ENCODE results near the gene PTAFR.
A peak's percentile ranks its signal among the peaks of the same experiment; 100 is the strongest.

Gene PTAFR, protein sequence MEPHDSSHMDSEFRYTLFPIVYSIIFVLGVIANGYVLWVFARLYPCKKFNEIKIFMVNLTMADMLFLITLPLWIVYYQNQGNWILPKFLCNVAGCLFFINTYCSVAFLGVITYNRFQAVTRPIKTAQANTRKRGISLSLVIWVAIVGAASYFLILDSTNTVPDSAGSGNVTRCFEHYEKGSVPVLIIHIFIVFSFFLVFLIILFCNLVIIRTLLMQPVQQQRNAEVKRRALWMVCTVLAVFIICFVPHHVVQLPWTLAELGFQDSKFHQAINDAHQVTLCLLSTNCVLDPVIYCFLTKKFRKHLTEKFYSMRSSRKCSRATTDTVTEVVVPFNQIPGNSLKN

DNA sequence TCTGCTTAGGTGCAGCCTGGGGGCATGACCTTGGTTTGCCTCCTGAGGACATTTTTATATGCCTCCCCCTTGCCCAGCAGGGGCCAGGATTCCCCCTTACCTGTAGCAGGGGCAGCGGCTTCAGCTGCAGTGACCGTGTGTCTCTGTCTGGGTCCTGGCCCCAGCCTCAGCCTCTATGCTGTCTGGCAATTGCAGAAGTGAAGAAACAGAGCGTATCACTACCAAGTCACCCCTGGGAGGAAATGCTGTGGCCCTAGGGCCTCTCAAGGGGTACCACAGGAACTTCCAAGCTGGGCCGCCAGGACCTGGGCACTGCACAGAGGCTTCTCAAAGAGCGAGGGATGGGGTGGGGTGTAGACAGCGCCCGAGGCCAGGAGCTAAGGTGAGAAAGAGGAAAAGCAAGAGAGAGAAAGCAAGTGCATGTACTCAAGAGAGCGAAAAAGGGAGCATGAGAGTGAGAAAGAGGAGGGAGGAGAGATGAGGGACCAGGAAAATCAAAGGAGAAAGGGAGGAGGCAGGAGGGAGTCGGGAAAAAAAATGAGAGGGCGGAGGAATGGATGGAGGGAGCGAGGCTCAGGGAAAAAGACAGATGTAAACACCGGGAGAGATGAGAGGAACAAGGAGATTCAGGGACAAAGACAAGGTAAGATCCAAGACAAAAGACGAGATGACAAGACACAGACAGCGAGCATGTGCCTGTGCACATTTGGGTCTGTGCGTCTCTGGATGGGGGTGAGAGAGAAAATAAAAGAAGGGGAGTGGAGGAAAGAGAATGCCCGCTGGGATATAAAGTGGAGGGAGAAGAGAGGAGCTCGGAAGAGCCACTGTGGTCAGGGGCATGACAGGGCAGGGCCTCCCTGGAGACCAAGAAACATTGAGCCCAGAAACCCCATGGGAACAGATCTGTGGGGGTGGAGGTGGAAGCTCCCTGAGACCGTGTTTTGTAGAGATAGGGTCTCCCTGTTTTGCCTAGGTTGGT lies at the start of gene PTAFR:
Gene PTAFR (minus strand): TSS at position 199 of the 979 bp plus-strand sequence. CDS start 25,669 bp downstream, outside the sequence.
- no peak for DNase-seq (ENCODE audit: low read depth)

DNA sequence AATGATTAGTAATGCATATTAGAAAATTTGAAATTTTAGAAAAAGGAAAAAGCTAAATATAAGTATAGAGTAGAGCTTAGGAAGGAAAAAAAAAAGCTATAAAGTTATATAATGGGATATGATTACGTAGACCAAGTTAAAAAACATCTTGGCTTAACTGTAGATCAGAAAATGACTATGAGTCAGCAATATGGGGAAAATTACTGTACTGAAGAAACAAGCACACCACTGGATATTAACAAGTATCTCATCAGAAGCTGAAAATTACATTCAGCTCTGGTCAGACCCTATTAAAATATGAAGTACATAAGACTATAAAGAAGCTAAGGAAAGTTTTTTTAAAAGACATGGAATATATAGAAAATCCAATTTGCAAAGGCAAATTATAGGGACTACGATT lies 36.8 kb upstream of the PTAFR start:
- DNase-seq (ENCODE audit: low read depth) = peak; percentile 29

DNA sequence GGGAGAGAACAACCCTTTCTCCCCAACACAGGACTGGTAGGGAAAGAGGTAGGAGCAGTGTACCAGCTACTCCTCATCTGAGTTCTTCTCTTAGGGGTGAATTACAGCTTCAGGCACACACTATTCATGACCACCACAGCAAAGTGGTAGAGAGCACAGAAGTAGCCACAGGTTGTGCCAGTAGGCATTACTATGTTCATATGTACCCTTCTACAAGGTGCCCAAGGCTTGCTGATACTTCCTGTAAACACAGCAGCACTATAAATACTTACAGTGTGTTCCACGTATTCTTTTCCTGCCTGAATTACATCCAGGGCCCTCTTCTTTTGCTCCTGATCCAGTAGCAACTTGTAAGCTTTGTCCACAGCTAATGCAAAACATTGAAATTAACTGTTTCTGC lies 33.2 kb upstream of the PTAFR start:
- no peak for DNase-seq (ENCODE audit: low read depth)

DNA sequence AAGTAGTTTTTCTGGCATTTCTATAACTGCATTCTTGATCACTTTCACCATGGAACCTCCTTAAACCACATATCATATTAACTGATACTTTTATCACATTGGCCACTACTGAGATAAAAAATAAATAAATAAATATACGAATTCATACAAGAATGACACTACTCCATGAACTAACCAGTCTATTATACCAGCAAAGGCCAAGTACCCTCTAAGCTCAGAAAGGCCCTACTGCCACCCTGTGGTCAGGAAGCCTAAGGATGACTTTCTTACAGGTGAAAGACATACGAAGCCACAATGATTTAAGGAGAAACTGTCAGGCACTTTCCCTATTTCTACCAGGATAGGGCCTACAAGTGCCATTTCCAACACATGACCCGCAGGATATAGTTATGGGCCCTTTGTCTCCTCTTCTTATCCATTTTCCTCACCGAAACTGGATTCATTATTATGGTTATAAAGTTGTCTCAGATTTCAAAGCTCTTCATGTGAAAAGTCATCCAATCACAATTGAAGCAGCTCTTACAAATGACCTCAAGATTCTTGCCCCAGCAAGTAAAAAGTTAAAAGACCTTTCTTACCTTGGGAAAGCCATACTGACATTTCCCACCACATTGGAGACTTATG lies 32.4 kb upstream of the PTAFR start:
- DNase-seq (ENCODE audit: low read depth) = peak; percentile 76

DNA sequence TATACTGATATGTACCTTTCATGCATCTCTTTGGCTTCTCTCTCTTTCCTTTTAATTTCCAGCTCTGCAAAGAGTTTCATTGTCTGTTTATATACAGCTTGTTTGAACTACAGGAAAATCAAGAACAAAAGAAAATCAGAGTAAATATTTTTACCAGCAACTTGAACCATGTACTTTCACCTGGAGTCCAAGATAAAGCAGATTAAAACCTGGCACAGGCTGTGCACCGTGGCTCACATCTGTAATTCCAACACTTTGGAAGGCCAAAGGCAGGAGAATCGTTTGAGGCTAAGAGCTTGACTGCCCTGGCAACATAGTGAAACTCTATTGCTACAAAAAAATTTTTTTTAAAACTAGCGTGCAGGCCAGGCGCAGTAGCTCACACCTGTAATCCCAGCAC lies 28.8 kb upstream of the PTAFR start:
- DNase-seq (ENCODE audit: low read depth) = no peak

DNA sequence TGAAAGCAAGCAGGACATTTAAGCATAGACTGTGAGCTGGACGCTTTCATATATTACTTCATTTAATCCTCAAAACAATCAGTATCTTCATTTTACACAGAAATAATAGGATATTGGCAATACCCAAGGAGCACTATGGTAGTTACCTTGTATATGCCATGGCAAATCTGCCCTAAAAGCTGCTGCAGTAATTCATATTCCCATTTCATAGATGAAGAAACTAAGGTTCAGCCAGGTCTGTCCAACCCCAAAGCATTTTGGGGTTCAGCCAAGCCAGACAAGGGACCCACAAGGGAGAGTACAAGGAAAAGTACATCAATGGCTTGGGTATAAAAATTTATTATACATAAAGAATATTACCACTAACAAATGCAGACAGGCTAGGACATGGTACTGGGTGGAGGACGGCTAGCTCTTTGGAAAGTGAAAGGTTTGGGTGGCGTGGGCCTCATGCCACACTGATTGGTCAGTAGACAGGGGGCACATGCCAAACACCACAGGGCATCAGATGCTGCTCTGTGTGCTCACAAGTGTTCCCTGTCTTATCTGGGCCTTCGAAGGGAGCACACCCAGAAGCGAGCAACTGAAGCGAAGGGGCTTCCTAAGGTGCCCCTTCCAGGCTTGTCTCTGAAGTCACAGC lies 23.9 kb upstream of the PTAFR start:
- DNase-seq (ENCODE audit: low read depth) = no peak

DNA sequence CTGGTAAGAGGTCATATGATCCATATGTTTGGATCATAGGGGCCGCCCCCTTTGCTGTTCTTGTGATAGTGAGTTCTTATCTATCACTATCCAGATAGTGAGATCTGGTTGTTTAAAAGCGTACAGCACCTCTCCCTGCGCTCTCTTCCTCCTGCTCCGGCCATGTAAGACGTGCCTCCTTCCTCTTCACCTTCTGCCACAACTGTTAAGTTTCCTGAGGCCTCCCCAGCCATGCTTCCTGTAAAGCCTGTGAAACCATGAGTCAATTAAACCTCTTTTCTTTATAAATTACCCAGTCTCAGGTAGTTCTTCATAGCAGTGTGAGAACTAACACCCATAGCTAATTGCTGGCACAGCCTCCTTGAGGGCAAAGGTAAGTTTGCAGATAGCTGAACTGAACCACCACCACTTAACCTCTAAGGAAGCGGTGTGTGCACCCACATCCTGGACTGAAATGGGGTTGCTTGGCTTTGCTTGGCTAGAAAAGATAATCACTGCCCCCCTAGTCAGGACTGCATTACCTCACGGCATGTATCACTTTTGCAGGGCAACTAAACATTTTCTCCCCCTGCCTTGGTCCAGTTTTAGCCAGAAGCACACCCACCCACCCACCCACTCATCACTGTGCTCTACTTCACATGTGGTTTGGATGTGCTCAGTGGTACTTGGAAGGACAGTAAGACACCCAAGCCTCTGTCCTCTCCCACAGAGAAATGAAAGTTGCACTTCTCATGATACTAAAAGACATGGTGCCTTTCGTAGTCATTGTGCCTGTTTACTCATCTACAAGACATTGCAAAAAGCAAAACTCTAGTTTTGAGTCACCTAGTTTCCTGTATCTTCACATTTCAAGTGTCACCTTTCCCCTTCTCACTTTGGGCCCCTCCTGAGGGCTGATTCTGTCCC lies 23.1 kb upstream of the PTAFR start:
- DNase-seq (ENCODE audit: low read depth) = no peak

DNA sequence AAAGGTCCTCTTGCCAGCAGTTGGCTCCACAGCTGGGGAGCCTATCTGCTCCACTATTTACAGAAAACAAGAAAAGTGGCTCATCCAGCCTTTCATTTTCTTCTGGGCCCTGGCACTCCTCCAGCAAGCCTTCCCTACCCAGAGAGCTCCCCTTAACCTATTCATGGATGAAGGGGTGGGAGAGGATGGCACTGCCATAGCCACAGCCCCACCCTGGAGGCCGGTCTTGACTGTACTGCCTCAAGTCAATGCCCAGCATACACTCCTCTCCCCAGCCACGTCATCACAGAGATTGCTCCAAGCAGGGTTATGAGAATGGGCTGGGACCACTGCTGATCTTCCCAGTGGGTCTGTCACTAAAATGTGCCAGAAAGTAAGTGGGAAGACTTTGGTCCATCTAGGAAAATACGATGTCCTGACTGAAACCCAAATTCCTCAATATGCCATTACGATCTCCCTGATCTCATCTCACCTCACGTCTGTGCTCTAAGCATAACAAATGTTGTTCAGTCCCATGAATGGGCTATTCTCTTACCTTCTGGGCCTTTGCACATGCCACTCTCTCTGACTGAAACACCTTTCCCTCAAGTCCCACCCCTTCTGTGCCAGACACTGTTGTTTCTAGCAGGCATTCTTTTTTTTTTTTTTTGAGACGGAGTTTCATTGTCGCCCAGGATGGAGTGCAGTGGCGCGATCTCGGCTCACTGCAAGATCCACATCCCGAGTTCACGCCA lies 21.4 kb upstream of the PTAFR start:
- DNase-seq (ENCODE audit: low read depth) = no peak

DNA sequence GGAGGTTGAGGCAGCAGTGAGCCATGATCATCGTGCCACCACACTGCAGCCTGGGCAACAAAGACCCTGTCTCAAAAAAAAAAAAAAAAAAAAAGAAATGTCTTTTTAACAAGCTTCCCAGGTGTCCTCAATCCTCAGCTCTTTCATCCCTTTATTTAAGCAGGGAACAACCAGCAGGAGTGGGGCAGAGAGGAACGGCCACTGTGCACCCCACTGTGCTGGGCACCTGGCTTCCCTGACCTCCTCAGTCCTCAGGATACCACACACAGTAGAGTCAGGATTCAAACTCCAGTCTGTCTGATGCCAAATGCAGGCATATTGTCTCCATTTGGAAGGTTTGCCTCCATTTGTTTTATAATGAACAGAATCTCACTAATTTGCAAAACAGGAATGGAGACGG lies 19.8 kb upstream of the PTAFR start:
- DNase-seq (ENCODE audit: low read depth) = no peak

DNA sequence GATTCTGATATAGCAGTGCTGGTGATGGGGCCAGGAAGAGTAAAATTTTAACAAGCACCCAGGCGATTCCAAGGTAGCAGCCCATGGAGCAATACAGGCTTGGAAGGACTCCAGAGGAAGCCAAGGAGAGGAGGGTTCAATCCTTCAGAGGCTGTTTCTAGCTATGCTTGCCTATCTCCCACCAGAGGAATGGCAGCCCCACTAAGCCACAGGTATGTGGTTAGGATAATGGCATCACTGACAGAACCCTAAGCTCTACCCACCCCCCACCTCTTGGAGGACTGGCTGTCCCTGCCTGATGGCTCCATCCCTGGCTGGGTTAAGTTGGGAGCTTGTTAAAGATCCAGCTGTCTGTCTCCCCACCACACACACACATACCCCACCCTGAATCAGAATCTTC lies 19.3 kb upstream of the PTAFR start:
- DNase-seq (ENCODE audit: low read depth) = no peak

DNA sequence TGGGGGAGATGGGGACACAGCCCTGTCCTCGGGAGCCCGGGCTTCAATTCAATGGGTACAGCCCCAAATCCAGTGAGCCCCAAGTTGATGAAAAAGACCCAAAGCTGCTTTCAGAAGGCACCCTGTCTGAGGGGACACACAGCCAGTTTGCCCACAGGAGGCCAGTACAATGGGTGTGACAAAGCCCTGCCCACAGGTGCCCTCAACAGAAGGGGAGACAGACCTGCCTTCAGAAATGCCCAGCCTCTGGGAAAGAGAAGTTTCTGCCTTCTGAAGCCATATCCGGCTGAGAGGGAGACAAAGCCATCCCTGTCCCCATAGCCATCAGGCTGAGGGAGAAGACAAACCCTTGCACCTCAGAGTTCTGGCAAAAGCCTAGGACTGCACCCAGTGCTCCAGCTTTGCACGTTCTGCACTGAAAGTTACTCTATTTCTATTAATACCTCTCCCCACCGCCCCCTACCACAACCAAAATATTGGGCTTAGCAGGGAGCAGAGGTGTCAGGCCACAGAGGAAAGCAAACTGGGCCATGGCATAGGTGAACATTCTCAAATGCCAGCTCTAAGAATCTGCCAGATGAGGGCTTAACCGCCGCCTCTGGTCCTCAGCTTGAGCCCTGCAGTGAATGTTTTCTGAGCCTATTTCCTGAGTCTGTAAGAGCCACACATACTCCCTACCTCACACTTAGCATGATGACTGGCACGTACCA lies 18.0 kb upstream of the PTAFR start:
- DNase-seq (ENCODE audit: low read depth) = no peak

DNA sequence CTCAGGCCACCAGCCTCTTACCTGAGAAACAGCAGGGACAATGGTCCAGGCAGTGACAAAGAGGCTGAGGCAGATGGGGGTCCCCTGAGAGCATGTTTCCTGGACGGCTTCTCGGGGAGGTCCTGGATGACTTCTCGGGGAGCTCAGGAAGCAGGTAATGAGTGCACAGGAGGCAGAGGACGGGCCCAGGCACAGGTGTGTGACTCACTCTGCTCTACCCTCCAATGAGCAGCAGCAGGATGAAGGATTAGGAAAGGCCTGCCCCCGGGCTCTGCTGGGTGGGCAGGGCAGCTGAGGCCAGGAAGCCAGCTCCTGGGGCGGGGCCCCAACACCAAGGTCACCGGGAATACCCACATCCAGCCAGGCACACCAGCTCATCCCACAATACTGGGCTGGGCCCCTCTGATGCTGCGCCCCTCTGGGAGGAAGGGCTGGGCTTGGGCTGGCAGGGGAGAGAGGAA lies 17.2 kb upstream of the PTAFR start:
- no peak for DNase-seq (ENCODE audit: low read depth)

DNA sequence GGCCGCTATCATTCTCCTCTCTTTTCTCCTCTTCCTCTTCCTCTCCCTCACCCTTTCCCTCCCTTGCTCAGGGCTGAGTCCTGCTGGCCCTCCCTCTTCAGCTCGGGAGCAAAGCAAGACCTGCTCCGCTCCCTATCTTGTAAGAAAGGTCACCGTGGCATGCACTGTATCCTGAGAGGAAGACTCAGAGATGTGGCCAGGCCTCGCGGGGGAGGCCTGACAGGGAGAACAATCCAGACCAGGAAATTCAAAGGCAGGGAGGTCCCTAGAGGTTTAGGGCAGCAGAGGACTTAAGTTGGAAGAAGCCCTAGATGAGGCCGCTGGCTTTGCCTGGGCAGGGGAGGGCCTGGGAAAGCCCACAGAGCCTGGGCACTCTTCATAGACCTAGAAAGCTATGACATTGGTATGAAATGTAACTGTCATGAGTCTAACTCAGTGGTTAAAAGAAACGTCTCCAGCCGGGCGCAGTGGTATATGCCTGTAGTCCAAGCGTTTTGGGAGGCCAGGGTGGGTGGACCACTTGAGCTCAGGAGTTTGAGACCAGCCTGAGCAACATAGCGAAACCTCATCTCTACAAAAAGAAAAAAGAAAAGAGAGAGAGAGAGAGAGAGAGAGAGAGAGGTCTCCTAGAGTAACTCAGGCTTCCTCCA lies 14.6 kb upstream of the PTAFR start:
- no peak for DNase-seq (ENCODE audit: low read depth)

DNA sequence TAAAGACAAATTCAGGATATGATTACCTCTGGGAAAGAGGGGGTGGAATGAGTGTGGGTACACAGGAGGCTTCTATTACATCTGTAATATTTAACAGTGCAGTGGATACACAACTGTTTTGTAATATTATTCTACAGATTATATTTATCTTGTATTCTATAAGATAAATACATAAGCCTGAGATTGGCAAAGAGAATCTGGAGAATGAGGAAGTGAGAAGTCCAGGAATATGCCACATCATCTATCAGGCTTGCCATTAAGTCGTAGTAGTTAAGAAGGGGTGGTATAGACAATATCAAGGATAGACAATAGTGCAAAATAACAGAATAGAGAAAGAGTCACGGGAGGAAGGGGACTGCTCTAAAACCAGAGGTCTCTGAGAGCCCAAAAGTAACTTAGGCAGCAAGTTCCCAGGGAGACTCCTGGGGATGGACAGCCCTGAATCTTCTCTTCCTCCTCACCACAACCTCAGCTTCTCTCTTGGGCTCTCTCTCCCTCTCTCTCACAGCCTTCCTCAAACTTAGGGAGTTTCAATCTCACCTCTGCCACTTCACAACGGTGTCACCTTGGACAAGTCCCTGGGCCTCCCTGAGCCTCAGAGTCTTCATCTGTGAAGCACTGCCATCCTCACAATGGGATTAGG lies 14.0 kb upstream of the PTAFR start:
- DNase-seq (ENCODE audit: low read depth) = peak; percentile 27

DNA sequence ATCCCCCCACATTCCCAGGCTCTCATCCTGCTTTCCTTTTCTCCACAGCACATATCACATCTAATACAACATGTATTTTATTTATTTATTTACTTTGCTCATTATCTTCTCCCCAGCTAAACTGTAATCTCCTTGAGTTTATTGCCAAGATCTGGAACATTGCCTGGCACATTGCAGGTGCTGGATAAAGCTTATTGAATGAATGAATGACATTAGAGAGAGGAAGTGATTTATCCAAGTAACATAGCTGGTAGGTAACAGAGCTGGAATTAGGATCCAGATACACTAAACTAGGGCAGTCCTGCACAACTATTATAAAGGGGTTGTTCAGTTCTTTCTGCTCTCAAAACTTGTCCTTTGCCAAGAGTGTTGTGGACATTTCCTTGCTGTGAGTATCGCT lies 8.6 kb upstream of the PTAFR start:
- DNase-seq (ENCODE audit: low read depth) = no peak

DNA sequence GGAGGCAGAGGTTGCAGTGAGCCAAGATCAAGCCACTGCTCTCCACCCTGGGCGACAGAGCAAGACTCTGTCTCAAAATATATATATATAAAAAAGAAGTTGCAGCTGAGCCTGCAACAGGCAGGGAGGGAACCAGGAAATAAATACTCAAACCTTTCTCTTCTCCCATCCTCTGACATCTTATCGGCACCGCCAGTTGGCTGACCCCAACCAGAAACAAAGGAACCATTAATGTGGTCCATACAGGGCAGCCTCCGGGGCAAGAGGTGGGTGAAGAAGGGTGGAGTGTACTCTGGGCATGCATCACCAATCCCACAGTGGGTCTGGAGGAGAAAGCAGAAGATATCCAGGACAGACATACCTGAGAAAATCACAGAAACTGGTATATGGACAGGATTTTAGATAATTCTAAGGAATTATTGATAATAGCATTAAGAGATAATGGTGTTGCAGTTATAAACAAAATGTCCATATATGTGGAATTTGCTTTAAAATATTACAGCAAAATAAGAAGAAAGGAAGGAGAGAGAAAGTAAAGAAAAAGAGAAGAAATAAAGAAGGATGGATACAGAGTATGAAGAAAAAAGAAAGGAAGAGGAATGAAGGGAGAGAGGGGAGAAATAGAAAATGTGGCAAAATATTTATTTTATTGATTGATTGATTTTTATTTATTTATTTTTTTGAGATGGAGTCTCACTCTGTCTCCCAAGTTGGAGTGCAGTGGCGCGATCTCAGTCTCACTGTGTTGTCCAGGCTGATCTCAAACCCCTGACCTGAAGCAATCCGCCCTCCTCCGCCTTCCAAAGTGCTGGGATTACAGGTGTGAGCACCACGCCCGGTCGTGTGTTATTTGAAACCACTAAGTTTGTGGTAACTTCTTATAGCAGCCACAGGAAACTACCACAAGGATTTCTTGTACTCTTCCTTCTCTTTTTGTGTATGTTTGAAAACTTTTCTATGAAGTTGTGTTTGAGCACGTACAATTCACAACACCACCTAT lies 4.1 kb upstream of the PTAFR start:
- no peak for DNase-seq (ENCODE audit: low read depth)
